SK-N-SH (cell line): Measurements from ENCODE around the gene FEM1C. TPM values are rescaled to one million over a fixed set of nuclear protein-coding genes. Genes with fewer than 3 reads are reported as not detected.

ENCODE experiments used
- CTCF ChIA-PET: fragments of 300-600, 350-600 bp; formaldehyde crosslinking; extraction: SDS; loops from one replicate; lab custom pipeline; 2021; lab: Yijun Ruan, JAX
- POLR2A ChIA-PET: fragments of 350-600 bp; sonication (Branson Sonifier 250); formaldehyde crosslinking; extraction: SDS; loops from one replicate; lab custom pipeline; 2020; ENCODE audit warnings: antibody characterized with exemption, inconsistent platforms; lab: Yijun Ruan, JAX
- DNase-seq: peaks from one replicate; pipeline ENCODE4 v3.0.0; 2012
- H2AFZ ChIP-seq: fragments of 200-600 bp; sonication (generic); 2 replicates; pipeline ENCODE4 v1.8.1; 2016; ENCODE audit warnings: antibody characterized with exemption, mild to moderate bottlenecking, low read depth
- H3F3A ChIP-seq: fragments of 200-600 bp; sonication (generic); replicated peaks from 2 replicates; pipeline ENCODE3; 2016; ENCODE audit warnings: antibody characterized with exemption, mild to moderate bottlenecking; ENCODE audit not compliant: insufficient read depth
- H3K27ac ChIP-seq, 2 experiments: fragments of 200-500 bp in 1 of 2; fragments of 200-600 bp in 1 of 2; sonication (Bioruptor generic) in 1 of 2; sonication (generic), shearing (Covaris generic) in 1 of 2; 2 replicates each; pipeline versions ENCODE4 v1.5.1 to v1.6.1; 2014 to 2016; ENCODE audit warnings: low read depth in 2 of 2, inconsistent platforms in 1 of 2, low read length in 1 of 2, mild to moderate bottlenecking in 1 of 2, mixed read lengths in 1 of 2
- H3K27me3 ChIP-seq: fragments of 200-600 bp; sonication (generic), shearing (Covaris generic); 2 replicates; pipeline ENCODE4 v1.6.1; 2016; ENCODE audit warnings: mixed run types; ENCODE audit not compliant: insufficient read depth
- H3K36me3 ChIP-seq, 2 experiments: fragments of 200-500 bp in 1 of 2; fragments of 200-600 bp in 1 of 2; sonication (Bioruptor generic) in 1 of 2; sonication (generic) in 1 of 2; replicated peaks in 1 of 2; 2 replicates each; pipeline versions ENCODE3 to v1.5.1; 2014 to 2016; ENCODE audit warnings: low read length in 1 of 2, mild to moderate bottlenecking in 1 of 2; ENCODE audit not compliant: insufficient read depth in 2 of 2, control insufficient read depth in 1 of 2
- H3K4me1 ChIP-seq, 2 experiments: fragments of 200-500 bp in 1 of 2; fragments of 200-600 bp in 1 of 2; sonication (Bioruptor generic) in 1 of 2; sonication (generic), shearing (Covaris generic) in 1 of 2; 2 replicates each; pipeline versions ENCODE4 v1.5.1 to v1.6.1; 2014 to 2016; ENCODE audit warnings: low read depth in 1 of 2, low read length in 1 of 2, mixed run types in 1 of 2; ENCODE audit not compliant: insufficient read depth in 2 of 2, control insufficient read depth in 1 of 2
- H3K4me2 ChIP-seq: fragments of 200-600 bp; sonication (generic), shearing (Covaris generic); 2 replicates; pipeline ENCODE4 v1.6.1; 2017; ENCODE audit warnings: mixed run types
- H3K4me3 ChIP-seq, 2 experiments: fragments of 200-500 bp in 1 of 2; fragments of 200-600 bp in 1 of 2; sonication (Bioruptor generic) in 1 of 2; sonication (generic), shearing (Covaris generic) in 1 of 2; 2 replicates each; pipeline versions ENCODE4 v1.5.1 to v1.8.1; 2014 to 2016; ENCODE audit warnings: low read depth in 2 of 2, inconsistent platforms in 1 of 2, low read length in 1 of 2, mild to moderate bottlenecking in 1 of 2, mixed read lengths in 1 of 2, moderate library complexity in 1 of 2
- H3K79me2 ChIP-seq: fragments of 200-600 bp; sonication (generic); 2 replicates; pipeline ENCODE4 v1.8.1; 2017; ENCODE audit warnings: mild to moderate bottlenecking; ENCODE audit not compliant: insufficient read depth
- H3K9ac ChIP-seq: fragments of 200-600 bp; sonication (generic); 2 replicates; pipeline ENCODE4 v1.6.1; 2017; ENCODE audit warnings: mixed run types
- H3K9me2 ChIP-seq: fragments of 200-600 bp; sonication (generic); 2 replicates; pipeline ENCODE4 v1.6.1; 2017; ENCODE audit warnings: mixed run types
- H3K9me3 ChIP-seq: fragments of 200-600 bp; sonication (generic); 2 replicates; pipeline ENCODE4 v1.6.1; 2017; ENCODE audit warnings: mixed run types, mild to moderate bottlenecking, moderate library complexity
- H4K20me1 ChIP-seq: fragments of 200-600 bp; sonication (generic); 2 replicates; pipeline ENCODE4 v1.6.1; 2017; ENCODE audit warnings: mild to moderate bottlenecking, mixed run types; ENCODE audit not compliant: insufficient read depth
- CTCF ChIP-seq: fragments of 200-600 bp; sonication (generic); IDR thresholded peaks from 2 replicates; pipeline ENCODE4 v1.6.1; 2017; ENCODE audit warnings: antibody characterized with exemption, mild to moderate bottlenecking, moderate library complexity
- EP300 ChIP-seq, 2 experiments: IDR thresholded peaks; 2 replicates each; pipeline versions ENCODE4 v1.4.0 to v1.6.1; 2012; ENCODE audit warnings: borderline replicate concordance in 1 of 2, low read depth in 1 of 2, low read length in 1 of 2
- EZH2phosphoT487 ChIP-seq: fragments of 200-600 bp; sonication (generic); IDR thresholded peaks from 2 replicates; pipeline ENCODE4 v1.6.1; 2017; ENCODE audit warnings: low read depth, mixed run types, mild to moderate bottlenecking, antibody characterized with exemption, moderate library complexity, borderline replicate concordance
- FOSL2 ChIP-seq: IDR thresholded peaks from 2 replicates; pipeline ENCODE4 v1.4.0; 2012; ENCODE audit warnings: low read depth, mild to moderate bottlenecking, moderate library complexity, borderline replicate concordance
- FOXJ3 ChIP-seq: sonication (generic); formaldehyde crosslinking; IDR thresholded peaks from 2 replicates; pipeline ENCODE4 v1.5.1; 2020; ENCODE audit warnings: mild to moderate bottlenecking, missing genetic modification reagents
- GABPA ChIP-seq: IDR thresholded peaks from 2 replicates; pipeline ENCODE4 v1.4.0; 2012; ENCODE audit warnings: low read depth, mild to moderate bottlenecking
- GATA2 ChIP-seq: sonication (generic); formaldehyde crosslinking; IDR thresholded peaks from 2 replicates; pipeline ENCODE4 v1.5.0; 2020; ENCODE audit warnings: mild to moderate bottlenecking, missing genetic modification reagents
- JUND ChIP-seq: IDR thresholded peaks from 2 replicates; pipeline ENCODE4 v1.4.0; 2012
- MEF2A ChIP-seq: IDR thresholded peaks from 2 replicates; pipeline ENCODE4 v1.4.0; 2012; ENCODE audit warnings: low read depth, borderline replicate concordance
- MXI1 ChIP-seq: IDR thresholded peaks from 2 replicates; pipeline ENCODE4 v1.6.1; 2012; ENCODE audit warnings: mild to moderate bottlenecking, low read depth, low read length, improper control_type of control experiment
- NFIC ChIP-seq: IDR thresholded peaks from 2 replicates; pipeline ENCODE4 v1.4.0; 2012; ENCODE audit warnings: borderline replicate concordance
- NRF1 ChIP-seq: IDR thresholded peaks from 2 replicates; pipeline ENCODE4 v1.6.1; 2012; ENCODE audit warnings: low read depth, mild to moderate bottlenecking, low read length
- PBX3 ChIP-seq: IDR thresholded peaks from 2 replicates; pipeline ENCODE4; 2012
- POLR2AphosphoS5 ChIP-seq: IDR thresholded peaks from 2 replicates; pipeline ENCODE4 v1.6.1; 2012; ENCODE audit warnings: low read depth, low read length
- RAD21 ChIP-seq: IDR thresholded peaks from 2 replicates; pipeline ENCODE4 v1.6.1; 2012; ENCODE audit warnings: mild to moderate bottlenecking, low read length
- RCOR1 ChIP-seq: fragments of 150-350 bp; IDR thresholded peaks from 2 replicates; pipeline ENCODE4 v1.6.1; 2017; ENCODE audit warnings: antibody characterized with exemption, low read length
- RFX5 ChIP-seq: IDR thresholded peaks from 2 replicates; pipeline ENCODE4 v1.6.1; 2012; ENCODE audit warnings: mild to moderate bottlenecking, improper control_type of control experiment, low read length
- RXRA ChIP-seq: IDR thresholded peaks from 2 replicates; pipeline ENCODE4 v1.4.0; 2012; ENCODE audit warnings: low read depth, mild to moderate bottlenecking, borderline replicate concordance
- SIN3A ChIP-seq: IDR thresholded peaks from 2 replicates; pipeline ENCODE4 v1.6.1; 2012; ENCODE audit warnings: low read depth, mild to moderate bottlenecking, low read length, moderate library complexity, borderline replicate concordance
- SMC3 ChIP-seq: IDR thresholded peaks from 2 replicates; pipeline ENCODE4 v1.6.1; 2012; ENCODE audit warnings: low read depth, low read length, improper control_type of control experiment
- TAF1 ChIP-seq: IDR thresholded peaks from 2 replicates; pipeline ENCODE4 v1.6.1; 2012; ENCODE audit warnings: low read depth, mild to moderate bottlenecking, low read length, moderate library complexity, borderline replicate concordance
- TCF12 ChIP-seq: IDR thresholded peaks from 2 replicates; pipeline ENCODE4 v1.4.0; 2012
- TEAD4 ChIP-seq: IDR thresholded peaks from 2 replicates; pipeline ENCODE4 v1.4.0; 2012; ENCODE audit warnings: mild to moderate bottlenecking, borderline replicate concordance; ENCODE audit not compliant: insufficient read depth
- USF1 ChIP-seq: IDR thresholded peaks from 2 replicates; pipeline ENCODE4 v1.4.0; 2012; ENCODE audit warnings: low read depth, borderline replicate concordance
- YY1 ChIP-seq: IDR thresholded peaks from 2 replicates; pipeline ENCODE4 v1.4.0; 2012; ENCODE audit warnings: low read depth, mild to moderate bottlenecking
- WGBS: methylation state at CpG from one replicate; pipeline ENCODE4 v1.1.6; 2017; ENCODE audit warnings: low lambda C conversion rate; 5-methylcytosine and 5-hydroxymethylcytosine counted together
- polyA plus RNA-seq, 3 experiments: library from polyadenylated mRNA; depleted of rRNA; stranded (reverse); fragments of >200 nt; gene quantifications; 2 replicates each; pipeline ENCODE4 v1.2.3, GENCODE V29; 2012
- TF ChIP-seq, protein P1 (sequence below): fragments of 150-350 bp; IDR thresholded peaks from 2 replicates; pipeline ENCODE4 v1.6.1; 2016; ENCODE audit warnings: mild to moderate bottlenecking, low read depth, low read length
- TF ChIP-seq, protein P2 (sequence below): IDR thresholded peaks from 2 replicates; pipeline ENCODE4 v1.4.0; 2012; ENCODE audit warnings: low read depth
- TF ChIP-seq, protein P3 (sequence below): fragments of 150-350 bp; IDR thresholded peaks from 2 replicates; pipeline ENCODE4 v1.6.1; 2017; ENCODE audit warnings: antibody characterized with exemption, low read length, low read depth, borderline replicate concordance

FEM1C gene
- polyA plus RNA-seq, 1 of the 3 experiments (the other 2 are of a cell fraction): 2.8 TPM

GRCh38 chr5:115573133-115573532, 28.6 kb upstream of the FEM1C start:
- Histone ChIP-seq H3K27me3 (no peaks in the 10 kb centered on the region), H4K20me1 (no peaks in the 10 kb centered on the region), H3K27ac (peak overlapping the region in 1 of 2 experiments; percentile 29; a peak in 1 of 4 replicates), H2AFZ (no peak overlapping the region), H3K4me2 (no peak overlapping the region), H3K9me2 (no peaks in the 10 kb centered on the region), H3K9me3 (0 out of 2 replicates have a peak, but pooled peaks cover 3% of the 10 kb centered on the region), H3K36me3 (peaks cover 0 to 7% of the 10 kb centered on the region in 2 experiments), H3K4me1 (peaks cover 0 to 10% of the 10 kb centered on the region in 2 experiments; a peak in 1 of 4 replicates), H3K4me3 (no peak overlapping the region), H3F3A (peaks cover 18% of the 10 kb centered on the region), H3K9ac (no peak overlapping the region), H3K79me2 (no peaks in the 10 kb centered on the region)
- POLR2A ChIA-PET: no interaction called here
- WGBS: 57% methylated on average over 2 of the region's 2 CpGs
- no peak for DNase-seq
- CTCF ChIA-PET: interaction anchor here (1.0 to 1.9 kb wide), 4 partner anchors 9 to 270 kb away, joined by 4 to 8 read pairs (median 4); no protein-coding TSS in a partner anchor
- TF ChIP-seq EZH2phosphoT487 (no peak), GATA2 (CRISPR knock-in tag) (no peak), USF1 (no peak), MXI1 (no peak), NRF1 (no peak), RCOR1 (no peak), MEF2A (no peak), NFIC (peak; percentile 50; the same call in 1 of the 2 replicates), RFX5 (no peak), JUND (peak; percentile 71), FOSL2 (peak; percentile 56; the same call in 1 of the 2 replicates), SMC3 (no peak), GABPA (no peak), CTCF (no peak), TAF1 (no peak), TCF12 (peak; percentile 69), RAD21 (no peak), POLR2AphosphoS5 (no peak), TEAD4 (no peak), RXRA (no peak), FOXJ3 (CRISPR knock-in tag) (no peak), YY1 (no peak), EP300 (IDR thresholded peaks at IDR 0.05; ENCODE audit: borderline replicate concordance in 1 of 2, low read depth in 1 of 2, low read length in 1 of 2) (no peak), PBX3 (0 out of 2 replicates have a peak, but pooled peaks have one; percentile 12), SIN3A (no peak)
- TF ChIP-seq, protein P1, sequence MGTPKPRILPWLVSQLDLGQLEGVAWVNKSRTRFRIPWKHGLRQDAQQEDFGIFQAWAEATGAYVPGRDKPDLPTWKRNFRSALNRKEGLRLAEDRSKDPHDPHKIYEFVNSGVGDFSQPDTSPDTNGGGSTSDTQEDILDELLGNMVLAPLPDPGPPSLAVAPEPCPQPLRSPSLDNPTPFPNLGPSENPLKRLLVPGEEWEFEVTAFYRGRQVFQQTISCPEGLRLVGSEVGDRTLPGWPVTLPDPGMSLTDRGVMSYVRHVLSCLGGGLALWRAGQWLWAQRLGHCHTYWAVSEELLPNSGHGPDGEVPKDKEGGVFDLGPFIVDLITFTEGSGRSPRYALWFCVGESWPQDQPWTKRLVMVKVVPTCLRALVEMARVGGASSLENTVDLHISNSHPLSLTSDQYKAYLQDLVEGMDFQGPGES: no peak
- TF ChIP-seq, protein P2, sequence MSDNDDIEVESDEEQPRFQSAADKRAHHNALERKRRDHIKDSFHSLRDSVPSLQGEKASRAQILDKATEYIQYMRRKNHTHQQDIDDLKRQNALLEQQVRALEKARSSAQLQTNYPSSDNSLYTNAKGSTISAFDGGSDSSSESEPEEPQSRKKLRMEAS: no peak
- TF ChIP-seq, protein P3, sequence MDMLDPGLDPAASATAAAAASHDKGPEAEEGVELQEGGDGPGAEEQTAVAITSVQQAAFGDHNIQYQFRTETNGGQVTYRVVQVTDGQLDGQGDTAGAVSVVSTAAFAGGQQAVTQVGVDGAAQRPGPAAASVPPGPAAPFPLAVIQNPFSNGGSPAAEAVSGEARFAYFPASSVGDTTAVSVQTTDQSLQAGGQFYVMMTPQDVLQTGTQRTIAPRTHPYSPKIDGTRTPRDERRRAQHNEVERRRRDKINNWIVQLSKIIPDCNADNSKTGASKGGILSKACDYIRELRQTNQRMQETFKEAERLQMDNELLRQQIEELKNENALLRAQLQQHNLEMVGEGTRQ: no peak
